Adrenal gland (tissue), 5 donors: ENCODE results near the gene TRAPPC10.

Source experiments
- CTCF ChIP-seq, 6 experiments: fragments of 450-650 bp in 4 of 6; fragments of 200-600 bp in 2 of 6; sonication (generic) in 1 of 6; IDR thresholded peaks; 1 replicate in 5 of 6; 2 replicates in 1 of 6; pipeline versions ENCODE4 v1.5.1 to v1.8.0; 2016 to 2021; ENCODE audit warnings: antibody characterized with exemption in 6 of 6, mild to moderate bottlenecking in 2 of 6, moderate library complexity in 1 of 6
- POLR2A ChIP-seq, 2 donors: fragments of 450-650 bp; IDR thresholded peaks; one replicate each; pipeline ENCODE4 v1.6.1; 2017; ENCODE audit warnings: antibody characterized with exemption in 2 of 2, mild to moderate bottlenecking in 2 of 2, moderate library complexity in 1 of 2
- donor health status: DM: no; HTN: no; CAD: no.

- TF ChIP-seq CTCF (IDR thresholded peaks at IDR 0.05): no peak
- TF ChIP-seq POLR2A (IDR thresholded peaks at IDR 0.05): no peak
Measured at GRCh38 chr21:44005593-44005992, 6.5 kb upstream of the TRAPPC10 start.
